ENCODE data around the gene B4GALNT3.

B4GALNT3 gene

GRCh38 chr12:541676-542324 lies 82.1 kb downstream of the B4GALNT3 start:
- no peak for DNase-seq

DNA sequence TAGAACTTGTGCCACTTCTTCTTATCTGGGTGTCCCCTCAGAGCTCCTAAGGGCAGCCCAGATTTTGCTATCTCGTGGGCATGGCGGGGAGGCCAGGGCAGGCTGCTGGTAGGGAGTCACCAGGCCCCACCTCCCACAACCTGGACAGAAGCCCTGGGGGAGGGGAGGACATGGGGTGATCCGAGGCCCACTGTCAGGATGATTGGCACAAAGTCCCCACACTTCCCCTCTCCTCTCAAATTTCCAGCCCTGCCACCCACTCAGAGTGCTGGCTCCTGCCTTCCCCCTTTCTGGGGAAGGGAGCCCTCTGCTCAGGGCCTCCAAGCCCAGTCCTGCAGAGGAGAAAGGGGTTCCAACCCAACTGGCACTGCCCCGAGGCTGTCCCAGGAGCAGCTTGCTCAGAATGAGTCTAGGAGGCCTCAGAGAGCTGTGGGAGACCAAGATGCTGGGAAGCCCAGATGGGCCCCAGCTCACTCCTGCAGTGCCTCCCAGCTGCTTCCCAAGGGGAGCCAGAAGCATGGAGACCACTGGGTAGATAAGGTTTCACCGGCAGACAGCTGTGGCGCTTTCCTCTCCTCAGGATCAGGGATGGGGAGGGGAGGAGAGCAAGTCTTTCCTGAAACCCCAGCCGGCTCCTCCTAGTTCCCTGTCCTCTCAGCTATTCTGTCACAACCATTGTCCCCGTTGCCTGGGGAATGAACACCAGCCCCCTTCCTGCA lies 82.8 kb downstream of the B4GALNT3 start:
- DNase-seq = no peak

GRCh38 chr12:543114-543451 lies 83.3 kb downstream of the B4GALNT3 start:
- DNase-seq = no peak

- no peak for DNase-seq
Observed at GRCh38 chr12:544142-544541, 84.4 kb downstream of the B4GALNT3 start.

DNA sequence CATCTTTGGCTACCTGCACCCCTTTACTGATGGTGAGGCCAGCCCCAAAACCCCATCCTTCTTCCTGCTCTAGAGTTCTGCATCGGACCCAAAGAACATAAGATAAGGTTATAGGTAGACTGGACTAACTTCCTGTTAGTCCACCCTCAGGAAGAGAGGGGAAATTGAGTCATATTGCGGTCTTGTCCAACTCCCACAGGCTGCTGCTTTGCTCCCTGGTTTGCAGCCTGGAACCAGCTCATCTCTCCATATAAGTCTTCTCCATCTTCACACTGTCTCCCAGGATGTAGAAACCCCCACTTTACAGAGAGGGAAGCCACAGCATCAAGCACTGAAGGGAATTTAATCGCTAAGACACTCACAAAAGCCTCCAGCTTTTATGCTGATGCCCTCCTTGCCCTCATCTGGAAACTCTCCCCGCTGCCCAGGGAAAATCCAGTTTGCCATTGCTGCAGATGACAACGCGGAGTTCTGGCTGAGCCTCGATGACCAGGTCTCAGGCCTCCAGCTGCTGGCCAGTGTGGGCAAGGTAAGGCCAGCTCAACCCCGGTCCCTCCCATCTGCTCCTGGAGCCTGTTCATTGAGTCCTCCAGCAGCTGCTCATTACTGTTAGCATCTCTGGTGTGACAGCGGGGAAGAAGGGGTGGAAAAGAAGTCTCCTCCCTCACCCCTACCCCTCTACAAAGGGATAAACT lies 85.3 kb downstream of the B4GALNT3 start:
- no peak for DNase-seq

- DNase-seq = no peak
Observed at GRCh38 chr12:545835-546234, 86.1 kb downstream of the B4GALNT3 start.

DNA sequence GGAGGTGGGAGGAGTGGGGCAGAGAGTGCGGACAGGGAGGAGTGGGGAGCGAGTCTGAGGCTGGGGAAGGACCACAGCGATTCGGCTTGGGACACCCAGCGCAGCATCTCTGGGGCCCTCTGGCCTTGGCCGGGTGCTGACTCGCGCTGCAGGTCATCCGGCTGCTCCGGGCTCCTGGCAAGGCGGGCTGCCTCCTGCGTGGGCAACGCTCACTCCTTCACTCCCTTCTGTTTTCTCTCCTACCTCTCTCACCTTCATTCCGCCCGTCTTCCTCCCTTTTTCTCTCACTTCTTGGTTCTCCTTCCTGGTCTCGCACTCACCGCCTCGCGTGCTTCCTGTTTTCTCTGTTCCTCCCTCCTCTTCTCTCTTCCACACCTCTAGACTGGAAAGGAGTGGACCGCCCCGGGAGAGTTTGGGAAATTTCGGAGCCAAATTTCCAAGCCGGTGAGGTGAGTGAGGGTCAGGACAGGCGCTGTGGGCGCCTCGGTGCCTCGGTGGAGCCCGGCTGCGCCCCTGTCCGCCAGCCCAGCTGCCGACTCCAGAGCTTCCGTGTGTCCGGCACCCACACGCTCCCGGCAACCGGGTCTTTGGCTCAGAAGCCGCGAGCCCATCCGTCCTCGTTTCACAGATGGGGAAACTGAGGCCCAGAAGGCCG lies 86.7 kb downstream of the B4GALNT3 start:
- DNase-seq = no peak

- DNase-seq = peak; percentile 54
Observed at GRCh38 chr12:546920-547845, 87.4 kb downstream of the B4GALNT3 start.

DNA sequence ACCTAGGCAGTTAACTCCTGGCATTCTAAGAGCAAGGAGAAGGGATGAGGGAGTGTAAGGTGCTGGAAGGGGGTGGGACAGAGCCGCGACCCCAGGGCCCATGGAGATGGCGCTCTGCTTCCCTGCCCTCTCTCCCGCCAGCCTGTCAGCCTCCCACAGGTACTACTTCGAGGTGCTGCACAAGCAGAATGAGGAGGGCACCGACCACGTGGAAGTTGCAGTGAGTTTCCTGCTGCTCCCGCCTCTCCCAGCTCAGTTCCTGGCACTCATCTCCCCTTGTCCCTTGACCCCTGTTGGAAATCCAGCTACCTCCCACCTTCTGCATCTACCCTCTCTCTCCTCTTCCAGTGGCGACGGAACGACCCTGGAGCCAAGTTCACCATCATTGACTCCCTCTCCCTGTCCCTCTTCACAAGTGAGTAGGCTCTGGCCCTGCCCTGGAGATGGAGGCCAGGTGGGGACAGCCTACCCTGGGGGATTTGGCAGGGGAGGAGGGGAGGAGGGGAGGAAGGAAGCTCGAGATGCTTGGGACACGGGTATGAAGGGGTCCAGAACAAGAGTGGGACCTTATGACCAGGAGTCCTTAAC lies 88.2 kb downstream of the B4GALNT3 start:
- no peak for DNase-seq

GRCh38 chr12:549476-550082 lies 89.8 kb downstream of the B4GALNT3 start:
- DNase-seq = no peak

GRCh38 chr12:550473-551260 lies 90.9 kb downstream of the B4GALNT3 start:
- DNase-seq = no peak

DNA sequence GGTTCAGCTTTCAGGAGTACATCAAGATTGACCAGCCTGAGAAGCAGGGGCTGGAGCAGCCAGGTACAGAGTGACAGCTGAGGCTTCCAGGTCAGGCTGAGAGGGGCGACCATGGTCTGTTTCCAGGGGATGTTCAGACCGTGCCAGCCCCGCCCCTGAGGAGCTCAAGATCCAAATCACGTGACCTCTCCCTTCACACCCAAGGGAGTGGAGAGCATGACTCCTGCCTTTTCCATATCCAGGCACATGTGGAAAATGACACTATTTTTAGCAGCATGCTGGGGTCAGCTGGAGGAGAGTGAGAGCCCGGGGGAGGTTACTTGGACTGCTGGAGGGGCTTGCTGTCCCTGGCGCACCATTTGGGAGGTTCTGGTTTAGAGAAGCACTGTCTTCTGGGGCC lies 92.7 kb downstream of the B4GALNT3 start:
- DNase-seq = no peak

DNA sequence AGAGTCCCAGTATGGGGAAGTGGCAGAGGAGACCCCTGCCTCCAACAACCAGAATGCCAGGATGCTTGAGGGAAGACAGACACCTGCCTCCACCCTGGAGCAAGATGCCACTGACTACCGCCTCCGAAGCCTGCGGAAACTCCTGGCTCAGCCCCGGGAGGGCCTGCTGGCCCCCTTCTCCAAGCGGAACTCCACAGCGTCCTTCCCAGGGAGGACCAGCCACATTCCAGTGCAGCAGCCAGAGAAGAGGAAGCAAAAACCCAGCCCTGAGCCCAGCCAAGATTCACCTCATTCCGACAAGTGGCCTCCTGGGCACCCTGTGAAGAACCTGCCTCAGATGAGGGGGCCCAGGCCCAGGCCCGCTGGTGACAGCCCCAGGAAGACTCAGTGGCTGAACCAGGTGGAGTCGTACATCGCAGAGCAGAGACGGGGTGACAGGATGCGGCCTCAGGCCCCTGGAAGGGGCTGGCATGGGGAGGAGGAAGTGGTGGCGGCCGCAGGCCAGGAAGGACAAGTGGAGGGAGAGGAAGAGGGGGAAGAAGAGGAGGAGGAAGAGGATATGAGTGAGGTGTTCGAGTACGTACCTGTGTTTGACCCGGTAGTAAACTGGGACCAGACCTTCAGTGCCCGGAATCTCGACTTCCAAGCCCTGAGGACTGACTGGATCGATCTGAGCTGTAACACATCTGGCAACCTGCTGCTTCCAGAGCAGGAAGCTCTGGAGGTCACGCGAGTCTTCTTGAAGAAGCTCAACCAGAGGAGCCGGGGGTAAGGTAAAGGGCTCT lies 93.7 kb downstream of the B4GALNT3 start:
- no peak for DNase-seq

- no peak for DNase-seq
Observed at GRCh38 chr12:554001-554285, 94.2 kb downstream of the B4GALNT3 start.

DNA sequence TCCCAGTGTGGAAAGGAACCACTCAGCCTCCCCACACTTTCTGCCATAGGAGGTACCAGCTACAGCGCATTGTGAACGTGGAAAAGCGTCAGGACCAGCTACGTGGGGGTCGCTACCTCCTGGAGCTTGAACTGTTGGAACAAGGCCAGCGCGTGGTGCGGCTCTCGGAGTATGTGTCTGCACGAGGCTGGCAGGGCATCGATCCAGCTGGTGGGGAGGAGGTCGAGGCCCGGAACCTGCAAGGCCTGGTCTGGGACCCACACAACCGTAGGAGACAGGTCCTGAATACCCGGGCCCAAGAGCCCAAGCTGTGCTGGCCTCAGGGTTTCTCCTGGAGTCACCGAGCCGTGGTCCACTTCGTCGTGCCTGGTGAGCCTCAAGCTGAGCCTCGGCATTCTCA lies 96.8 kb downstream of the B4GALNT3 start:
- no peak for DNase-seq

DNA sequence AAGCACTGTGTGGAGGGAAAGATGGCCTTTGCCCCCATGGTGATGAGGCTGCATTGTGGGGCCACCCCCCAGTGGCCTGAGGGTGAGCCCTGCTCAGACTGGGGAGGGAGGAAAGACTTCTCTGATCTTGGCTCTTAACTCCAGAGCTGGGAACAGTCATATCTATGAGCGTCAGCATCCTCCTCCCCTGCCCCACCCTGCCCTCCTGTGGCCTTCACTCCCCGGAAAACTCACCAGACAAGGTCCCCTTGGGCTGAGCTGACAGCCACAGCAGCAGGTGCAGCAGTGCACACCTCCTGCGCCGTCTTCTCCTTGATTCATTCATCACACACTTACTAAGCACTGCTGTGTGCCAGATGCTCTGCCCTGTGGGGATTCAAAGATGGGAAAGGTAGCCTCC lies 98.8 kb downstream of the B4GALNT3 start:
- no peak for DNase-seq

DNA sequence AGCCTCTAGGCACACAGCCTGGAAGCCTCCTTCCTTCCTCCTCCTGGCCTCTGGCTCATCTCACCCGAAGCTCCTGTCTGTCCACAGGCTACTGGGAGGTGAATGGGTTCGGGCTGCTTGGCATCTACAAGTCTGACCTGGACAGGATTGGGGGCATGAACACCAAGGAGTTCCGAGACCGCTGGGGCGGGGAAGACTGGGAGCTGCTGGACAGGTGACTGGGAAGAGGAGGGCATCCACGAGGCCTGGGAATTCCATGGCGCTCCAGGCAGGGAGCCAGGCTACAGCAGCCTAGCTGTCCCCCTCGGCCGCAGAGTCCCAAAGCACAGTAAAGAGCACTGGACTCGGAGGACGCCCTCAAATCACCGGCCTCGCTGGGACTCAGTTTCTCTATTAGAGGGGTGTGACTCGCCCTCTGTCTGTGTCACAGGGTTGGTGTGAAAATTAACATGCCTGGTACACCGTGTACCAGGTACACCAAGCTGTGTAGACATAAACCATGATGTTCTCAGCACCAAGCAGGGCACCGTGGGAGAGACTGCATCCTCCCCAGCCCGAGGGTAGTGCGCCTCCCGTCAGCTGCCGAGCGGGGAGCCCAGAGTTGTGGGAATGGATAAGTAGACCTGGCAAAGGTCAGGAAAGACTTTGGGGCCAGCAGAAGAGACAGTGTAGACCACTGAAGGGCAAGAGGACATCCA lies 99.6 kb downstream of the B4GALNT3 start:
- DNase-seq = no peak

- DNase-seq = no peak
Observed at GRCh38 chr12:559906-560455, 100.2 kb downstream of the B4GALNT3 start.

- no peak for DNase-seq
Observed at GRCh38 chr12:560691-561390, 101.1 kb downstream of the B4GALNT3 start.

All from fibroblast of skin of right biceps (primary cell).